Endometrium (tissue), 2 donors: ENCODE data around the gene FARP1.

Experiments
- FAIRE-seq: peaks from 2 replicates; lab custom pipeline; 2012; peaks lifted over from hg19 to GRCh38; lab: Jason Lieb, UNC
- donor health status: control.
- donor health status: control.

Gene FARP1

DNA sequence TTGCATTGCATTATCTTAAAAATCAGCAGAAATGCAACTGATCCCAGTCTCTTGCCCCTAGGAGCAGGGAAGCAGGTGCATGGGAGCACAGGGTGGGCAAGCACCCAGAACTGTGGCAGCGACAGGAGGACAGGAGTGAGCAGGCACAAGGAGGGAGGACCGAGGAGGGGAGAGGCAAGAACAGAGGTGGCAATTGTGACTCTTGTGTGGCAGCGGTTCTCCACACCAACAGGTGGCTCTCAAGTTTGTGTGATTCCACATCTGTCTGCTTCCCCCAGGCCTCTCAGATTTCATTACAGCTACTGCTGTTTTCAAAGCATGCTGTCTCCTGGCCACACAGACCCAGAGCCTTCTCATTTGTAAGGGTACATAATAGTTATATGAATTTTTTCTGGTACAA lies 325.5 kb downstream of the FARP1 start:
- FAIRE-seq = no peak

DNA sequence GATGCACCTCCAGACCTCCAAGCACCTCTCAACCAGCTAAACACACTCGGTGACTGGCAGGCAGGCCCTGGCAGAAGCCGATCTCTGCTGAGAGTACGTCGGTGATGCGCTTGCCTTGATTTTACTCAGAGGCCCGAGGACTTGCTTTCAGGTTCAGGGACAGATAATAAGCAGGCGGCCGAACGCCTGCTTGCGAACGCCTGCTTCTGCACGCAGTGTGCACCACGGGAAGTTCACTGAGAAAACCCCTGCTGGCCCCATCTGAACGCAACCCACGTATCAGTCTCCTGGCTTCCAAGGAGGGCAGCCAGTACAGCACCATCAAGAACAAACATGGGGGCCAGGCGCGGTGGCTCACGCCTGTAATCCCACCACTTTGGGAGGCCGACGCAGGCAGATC lies 326.0 kb downstream of the FARP1 start:
- FAIRE-seq = no peak

DNA sequence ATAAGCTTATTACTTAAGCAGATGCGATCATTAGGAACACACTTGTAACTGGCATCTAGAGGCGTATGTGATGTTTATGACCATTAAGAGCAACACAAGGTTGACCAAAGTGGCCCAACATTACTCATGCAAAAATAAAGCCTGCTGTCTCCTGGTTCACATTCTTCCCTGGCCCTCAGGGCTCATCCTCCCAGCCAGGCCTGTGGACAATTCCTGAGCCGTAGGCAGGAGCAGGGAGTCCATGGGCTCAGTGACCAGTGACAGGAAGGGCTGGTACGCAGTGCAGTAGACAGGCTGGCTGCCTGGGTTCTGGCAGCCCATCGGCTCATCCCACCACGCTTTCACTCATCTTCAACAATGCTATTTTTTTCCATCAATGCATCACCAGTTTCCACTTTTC lies 328.0 kb downstream of the FARP1 start:
- no peak for FAIRE-seq

DNA sequence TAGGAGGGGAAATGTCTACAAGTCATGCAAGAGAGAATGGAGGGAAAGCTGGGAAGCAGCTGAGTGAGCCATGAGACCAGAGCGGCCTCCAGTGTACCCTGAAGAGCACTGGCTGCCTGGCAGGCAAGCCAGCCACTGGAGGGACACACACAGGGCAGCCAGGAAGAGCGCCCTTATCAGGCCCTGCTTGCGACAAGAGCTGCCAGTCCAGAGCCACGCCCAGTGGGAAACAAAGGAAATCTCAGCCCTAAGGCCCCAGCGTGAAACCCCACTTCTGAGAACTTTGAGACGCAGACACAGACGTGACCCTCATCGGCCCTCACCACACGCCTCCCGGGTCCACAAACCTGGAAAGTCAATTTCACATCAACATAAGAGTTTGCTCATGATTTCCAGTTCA lies 329.0 kb downstream of the FARP1 start:
- no peak for FAIRE-seq

DNA sequence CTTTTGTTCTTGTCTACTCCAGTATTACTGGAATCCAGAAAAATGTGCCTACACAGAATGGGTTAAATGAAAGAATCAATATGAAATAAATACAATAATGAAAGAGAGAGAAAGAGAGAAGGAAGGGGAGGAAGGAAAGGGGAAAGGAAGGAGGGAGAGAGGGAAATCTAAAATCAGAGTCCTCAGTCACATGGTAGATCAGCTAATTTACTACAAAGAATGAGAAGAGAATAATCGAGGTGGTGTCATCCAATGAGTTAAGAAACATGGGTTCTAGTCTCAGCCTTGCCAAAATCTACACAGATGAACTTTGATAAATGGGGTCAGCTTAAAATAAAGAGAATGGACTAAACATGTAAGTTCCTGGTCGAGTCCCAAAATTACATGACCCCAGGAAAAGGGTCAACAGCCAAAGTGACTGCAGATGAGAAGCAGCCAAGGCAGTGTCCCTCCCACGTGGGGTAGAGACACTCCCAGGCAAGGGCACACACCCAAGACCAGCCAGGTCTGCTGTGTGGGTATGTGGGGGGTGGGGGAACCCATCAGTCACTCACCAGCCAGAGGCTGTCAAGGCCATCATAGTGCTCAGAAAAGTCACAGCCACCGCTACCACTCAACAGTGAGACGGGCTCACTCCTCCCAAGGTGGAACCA lies 330.4 kb downstream of the FARP1 start:
- FAIRE-seq = no peak

DNA sequence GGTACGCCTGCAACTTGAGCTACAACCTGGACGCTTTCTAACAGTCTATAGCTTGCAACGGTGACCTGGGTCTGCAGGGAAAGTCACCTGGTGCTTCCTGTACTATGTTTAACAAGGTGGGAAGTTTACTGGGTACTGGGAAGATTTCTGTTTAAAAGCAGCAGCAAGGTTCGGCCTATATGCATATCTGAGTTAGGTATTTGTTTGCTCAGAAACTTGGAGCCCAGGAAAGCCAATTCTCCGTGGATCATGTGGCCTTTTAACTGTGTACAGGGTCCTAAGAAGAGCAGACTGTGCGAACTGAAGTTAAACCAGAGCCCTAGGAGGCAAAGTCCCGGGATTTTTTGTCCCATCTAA lies 330.9 kb downstream of the FARP1 start:
- FAIRE-seq = no peak

DNA sequence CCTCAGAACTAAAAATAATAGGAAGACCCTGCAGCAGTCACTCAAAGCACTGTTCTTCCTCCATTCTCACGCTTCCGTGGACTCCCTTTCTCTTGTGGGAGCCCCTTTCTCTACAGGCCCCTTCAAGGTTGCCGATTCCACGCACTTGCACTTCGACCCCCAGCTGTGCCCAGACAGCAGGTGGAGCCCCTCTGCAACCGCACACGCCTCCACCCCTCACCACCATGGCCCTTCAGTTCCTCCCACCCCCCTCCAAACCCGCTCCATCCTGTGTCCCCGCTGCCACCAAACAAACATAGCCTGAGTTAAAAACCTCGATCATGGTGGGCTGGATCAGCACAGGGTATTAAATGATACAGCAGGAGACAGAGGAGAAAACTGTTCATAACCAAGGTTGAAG lies 331.4 kb downstream of the FARP1 start:
- no peak for FAIRE-seq

DNA sequence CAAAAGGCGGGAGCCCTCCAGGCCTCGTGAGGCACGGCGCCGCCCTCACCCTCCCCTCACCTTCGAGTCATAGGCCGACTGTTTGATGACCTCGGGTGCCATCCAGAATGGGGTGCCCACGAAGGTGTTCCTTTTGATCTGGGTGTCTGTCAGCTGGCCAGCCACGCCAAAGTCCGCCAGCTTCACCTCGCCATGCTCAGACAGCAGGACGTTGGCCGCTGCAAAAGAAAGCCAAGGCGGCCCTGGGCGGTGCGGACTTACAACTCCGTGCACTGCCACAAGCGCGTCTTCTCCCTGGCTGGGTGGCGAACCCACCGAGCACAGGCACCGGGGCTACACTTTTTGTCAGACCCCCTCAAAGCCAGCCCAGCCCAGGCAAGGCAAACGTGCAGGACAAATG lies 331.9 kb downstream of the FARP1 start:
- FAIRE-seq = no peak

DNA sequence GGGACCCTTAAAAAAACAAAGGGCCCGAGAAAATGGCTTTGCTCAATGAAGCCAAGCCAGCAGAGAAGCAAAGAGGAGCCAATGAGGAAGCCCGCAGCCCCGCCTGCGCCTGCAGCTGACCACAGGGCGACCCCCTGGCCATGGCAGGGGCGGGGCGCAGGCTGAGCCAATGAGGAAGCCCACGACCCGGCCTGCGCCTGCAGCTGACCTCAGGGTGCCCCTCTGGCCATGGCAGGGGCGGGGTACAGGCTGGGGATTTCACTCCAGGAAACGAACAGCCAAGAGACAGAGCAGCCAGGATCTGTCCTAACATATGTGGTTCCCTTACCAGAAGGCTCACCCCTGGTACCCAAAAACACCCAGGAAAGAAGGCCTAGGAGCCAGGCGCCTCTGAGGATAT lies 332.6 kb downstream of the FARP1 start:
- no peak for FAIRE-seq

DNA sequence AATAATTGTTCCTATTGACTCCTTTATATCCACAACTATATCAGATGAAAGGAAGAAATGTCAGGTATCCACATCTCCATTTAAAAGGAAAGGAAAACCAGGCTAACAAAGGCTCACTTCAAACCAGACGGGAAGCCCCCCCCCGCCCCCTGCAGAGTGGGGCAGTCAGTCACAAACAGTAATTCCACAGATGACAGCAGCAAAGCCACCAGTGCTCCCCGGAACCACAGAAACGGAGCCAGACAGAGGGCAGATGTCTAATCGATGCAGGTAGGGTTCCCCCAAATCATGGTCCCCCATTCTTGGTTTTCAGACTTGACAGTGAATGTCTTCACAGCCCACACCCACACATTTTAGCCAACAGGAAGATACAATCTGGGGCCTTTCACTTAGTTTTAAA lies 333.2 kb downstream of the FARP1 start:
- FAIRE-seq = no peak

DNA sequence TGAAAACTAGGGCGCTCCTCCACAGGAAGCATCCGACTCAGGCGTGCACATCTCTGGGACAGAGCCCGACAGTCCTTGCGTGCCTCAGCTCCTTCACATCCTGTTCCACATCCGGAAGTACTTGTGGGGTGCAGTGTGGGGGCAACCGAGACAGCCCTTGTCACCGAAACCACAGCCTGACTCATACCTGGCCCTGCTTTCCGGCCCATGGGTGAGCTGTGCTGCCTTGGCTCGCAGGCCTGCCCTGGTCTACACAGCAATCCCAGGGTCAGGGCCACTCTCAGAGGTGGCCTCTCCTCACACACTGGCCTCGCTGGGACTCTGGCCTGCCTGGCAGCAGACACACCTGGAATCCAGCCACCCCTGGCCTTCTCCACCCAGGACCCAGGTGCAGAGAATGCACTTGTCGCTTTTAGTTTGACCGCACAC lies 333.7 kb downstream of the FARP1 start:
- no peak for FAIRE-seq

DNA sequence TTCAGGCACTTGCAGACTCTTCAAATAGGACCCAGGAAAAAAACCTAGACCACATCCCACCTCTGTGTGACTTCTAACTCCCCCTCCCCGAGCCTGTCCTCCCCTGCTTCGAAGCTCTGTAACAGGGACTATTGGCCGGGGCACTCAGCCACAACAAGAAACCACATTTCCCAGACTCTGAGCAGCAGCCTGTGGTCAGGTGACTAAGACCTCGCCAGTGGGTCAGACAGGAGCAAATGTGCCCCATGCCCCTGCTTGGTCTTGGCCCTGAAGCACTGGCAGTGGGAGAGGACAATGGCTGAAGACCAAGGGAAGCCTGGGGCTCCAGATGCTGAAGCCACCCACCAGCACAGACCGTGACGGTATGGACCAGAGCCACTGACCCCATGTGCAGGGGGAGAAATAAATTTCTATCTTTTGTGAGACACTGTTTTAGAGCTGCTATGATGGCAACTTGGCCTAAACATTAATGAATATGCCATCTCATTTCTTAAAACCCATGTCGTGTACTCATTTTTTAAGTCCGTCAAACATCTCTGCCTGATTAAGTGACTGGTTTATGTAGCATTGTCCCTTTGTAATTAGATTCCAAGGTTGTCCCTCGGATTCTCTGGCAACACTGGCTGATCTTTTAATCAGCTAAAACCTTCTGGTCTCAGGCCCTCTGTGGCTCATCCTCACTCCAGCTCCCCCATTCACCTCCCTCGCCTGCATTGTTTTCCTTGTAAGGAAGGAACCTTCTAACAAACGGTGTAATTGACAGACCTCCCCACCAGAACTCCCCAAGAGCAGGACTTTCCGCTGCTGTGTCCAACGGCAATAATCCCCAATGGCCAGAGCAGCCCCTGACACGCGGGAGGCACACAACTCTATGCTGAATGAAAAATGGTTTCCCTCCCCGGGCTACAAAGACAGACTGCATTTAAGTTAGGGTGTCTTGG lies 335.6 kb downstream of the FARP1 start:
- no peak for FAIRE-seq

DNA sequence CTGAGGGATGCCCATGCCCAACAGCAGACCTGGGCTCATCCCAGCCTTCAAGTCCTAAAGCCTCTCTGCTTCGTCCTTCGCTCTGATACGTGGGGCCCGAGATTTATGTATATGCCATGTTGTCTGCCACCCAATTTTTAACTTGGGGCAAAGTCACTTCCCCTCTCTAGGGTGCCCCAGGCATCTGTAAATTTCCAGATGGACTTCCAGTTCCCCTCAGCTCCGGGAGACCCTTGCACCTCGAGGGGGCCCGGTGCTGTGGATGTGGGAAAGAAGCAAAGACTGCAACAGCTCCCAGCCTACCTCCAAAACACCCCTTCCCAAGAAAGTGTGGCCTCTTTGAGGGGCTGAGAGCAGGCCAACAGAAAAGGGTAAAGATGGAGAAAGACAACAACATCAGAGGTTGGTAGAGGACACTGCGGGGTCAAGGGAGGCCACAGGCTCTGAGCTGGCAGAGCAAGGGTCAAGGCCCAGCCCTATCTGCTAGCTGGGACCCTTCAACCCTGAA lies 336.7 kb downstream of the FARP1 start:
- FAIRE-seq = no peak

DNA sequence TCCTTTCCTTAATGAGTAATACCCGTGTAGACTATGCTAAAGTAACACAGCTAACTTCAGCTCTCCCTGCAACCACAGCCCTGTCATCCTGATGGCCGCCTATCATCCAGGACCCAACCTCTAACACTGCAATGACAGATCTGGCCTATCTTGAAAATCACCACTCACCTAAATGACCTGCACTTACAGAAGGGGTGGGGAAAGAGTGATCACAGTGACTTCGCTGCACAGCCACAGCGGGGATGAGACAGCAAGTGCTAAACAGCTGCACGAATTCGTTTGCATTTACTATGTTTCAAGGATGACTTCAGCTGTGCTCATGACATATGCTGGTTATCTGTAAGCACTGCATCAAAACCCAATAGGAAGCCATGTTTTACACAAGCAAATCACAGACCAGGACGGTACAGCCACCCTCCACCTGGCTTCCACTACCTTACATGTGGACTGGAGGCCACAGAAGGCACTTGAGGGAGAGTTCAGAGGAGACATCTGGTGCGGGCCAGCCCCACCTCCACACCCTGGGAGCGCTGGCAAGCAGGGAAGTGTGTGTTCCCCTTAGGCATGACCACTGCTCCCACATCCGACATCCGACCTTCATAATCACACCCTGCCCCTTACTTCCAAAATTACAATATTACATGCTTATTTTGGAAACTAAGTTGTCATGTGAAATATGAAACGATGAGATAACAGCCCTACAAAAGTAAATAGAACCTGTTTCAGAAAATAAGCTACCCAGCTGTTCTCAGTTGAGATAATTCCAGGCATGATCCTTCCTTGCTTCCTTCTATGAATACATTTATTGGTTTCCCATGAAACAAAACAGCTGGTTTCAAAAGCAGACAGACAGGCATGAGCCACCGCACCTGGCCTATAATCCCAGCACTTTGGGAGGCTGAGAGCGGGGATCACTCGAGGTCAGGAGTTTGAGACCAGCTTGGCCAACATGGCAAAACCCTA lies 338.3 kb downstream of the FARP1 start:
- FAIRE-seq = no peak

DNA sequence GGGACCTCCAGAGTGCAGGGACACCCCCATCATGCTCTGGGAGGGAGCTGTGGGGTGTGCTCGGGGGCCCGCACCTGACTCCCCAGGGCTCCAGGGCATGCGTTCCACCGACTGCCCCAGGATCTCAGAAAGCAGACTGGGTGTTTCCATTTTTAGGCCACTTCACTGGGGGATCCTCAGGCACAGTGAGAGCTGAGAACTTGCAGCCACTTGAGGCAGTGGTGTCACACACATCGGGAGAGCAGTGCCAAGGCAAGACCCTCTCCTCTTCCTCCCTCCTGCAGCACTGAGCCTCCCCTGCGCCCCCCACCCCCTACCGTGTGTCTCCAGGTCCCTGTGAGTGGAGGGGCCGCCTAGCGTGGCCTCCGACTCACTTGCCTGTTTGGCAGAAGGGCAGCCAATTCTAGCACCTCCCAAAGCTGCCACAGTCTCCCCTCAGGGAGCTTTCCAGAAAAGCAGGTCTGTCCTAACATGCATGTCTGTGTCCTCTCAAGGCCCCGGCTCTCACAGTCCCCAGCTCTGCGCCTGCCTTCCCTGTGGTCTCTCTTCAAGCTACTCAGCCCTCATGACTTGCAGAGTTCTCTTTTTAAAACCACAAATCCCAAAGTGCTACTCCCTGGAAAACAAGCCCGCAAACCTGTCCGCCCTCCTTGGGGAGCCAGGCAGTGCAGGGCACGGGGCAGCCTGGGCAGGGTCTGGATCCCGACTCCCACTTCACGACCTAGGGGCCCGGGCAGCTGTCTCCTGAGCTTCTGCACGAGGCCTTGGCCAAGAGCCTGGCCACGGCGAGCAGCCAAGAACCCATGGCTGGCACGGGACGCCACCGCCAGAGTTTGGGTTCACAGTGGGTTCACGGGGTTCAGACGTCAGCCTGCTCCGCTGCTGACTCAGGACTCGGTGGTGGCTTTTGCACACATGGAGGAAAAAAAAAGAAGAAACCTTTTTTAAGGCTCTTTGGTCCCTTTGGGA lies 339.9 kb downstream of the FARP1 start:
- FAIRE-seq = no peak

DNA sequence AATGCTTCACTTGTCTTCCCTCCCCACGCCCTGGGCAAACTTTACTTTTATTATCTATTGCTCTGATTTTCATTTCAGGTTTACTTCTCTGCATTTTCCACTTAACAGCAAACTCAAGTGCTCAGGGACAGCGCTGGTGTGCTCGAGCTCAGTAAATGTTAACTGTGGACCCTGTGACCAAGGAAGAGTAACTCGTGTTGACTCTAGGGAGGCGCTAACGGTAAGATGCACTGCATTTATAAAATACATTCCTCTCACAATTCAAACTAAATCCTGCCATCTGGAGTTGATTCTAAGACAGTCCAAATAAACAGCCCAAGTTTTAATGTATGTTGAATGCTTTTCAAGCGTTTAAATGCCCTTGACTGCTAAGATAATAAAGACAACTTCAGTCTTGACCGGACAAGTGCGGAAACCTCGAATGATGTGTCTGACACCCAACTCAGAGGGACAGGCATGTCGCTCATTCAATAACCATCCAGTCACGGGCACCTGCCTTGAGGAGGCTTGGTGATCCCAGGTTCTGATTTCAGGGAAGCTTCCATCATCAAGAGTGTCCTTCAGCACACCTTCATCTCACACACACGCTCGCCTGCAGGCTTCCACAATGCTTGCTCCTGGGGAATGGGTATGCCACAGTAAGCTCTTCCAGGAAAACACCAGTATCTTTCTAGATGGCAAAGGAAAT lies 340.9 kb downstream of the FARP1 start:
- FAIRE-seq = no peak

DNA sequence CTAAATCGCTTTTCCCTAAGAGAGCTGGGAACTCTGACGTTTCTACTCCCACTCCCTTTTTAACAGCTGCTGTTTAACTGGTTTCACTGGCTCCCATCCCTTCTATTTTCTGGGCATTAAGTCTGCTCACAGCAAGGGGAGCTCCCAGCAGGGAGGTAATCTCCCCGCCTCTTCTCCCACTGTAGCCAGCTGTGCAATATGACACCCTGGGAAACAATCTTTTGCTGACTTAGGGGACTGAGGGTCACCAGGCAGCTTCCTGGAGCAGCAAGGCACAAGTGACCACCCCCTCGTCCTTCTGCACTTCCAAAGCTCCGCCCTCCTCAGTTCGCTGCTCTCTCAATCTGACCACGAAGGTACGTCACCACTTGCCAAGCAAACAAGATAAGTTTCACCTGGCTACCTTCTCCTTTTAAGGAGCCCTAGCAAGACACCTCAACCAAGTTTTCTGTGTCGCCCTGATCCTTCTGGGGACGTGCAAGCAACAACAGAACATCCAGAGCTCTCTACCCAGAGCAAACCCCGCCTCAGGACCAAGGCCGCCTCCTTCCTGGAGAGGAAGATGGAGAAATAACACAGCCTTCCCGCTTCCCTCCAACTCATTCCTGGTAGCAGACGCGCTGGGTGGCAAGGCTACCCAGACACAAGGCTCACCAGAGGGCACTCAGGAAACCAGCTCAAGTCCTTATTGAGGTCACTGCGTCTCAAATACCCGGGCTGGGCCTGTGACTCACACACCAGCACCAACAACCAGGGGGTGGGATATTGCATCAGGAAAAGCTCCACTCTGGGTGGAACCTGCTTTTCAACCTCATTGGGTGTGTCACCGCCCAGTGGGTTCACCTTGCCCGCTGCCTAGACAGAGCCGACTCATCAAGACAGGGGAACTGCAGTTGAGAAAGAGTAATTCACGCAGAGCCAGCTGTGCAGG lies 341.7 kb downstream of the FARP1 start:
- peak; percentile 75 for FAIRE-seq

DNA sequence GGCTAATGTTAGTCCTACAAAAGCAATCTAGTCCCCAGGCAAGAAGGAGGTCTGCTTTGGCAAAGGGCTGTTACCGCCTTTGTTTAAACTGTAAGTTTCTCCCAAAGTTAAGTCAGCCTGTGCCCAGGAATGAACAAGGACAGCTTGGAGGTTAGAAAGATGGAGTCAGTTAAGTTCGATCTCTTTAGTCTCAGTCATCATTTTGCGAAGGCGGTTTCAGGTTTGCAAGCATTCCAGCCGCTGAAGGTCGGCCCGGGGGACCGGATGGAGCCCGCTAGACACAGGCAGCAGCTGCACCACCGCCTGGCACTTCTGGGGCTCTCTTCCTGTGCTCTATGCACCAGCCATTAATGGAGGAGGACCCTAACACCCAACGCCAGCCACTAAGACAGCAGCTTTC lies 342.7 kb downstream of the FARP1 start:
- no peak for FAIRE-seq

DNA sequence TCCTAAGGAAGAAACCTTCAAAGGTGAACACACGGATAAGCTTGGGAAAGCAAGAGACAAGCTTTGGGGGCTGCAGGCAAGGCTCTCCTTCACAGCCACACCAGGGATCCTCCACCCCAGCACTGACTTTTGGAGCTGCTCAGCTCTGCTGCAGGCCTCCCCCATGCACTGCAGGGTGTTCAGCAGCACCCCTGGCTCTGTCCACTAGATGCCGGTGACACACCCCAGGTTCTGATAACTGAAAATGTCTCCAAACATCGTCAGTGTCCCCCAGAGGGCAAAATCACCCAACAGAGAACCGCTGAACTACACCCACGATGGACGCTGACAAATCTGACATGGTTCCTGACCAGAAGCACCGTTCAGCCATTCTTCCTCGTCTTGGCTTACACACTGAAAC lies 343.5 kb downstream of the FARP1 start:
- FAIRE-seq = no peak
